ENCODE results near the gene MRPL38. TPM values are rescaled to one million over a fixed set of nuclear protein-coding genes. Genes with fewer than 3 reads are reported as not detected.

The MRPL38 gene
- total RNA-seq = 115 TPM
- long read RNA-seq, transcript MRPL38-201 (9 exons, 1,888 nt) = major isoform, 108 of 113 reads
- long read RNA-seq, partial matches to known transcripts = 0 of 113 reads
- long read RNA-seq, other reads (novel, unspliced or antisense) = 4 of 113 reads

GRCh38 chr17:75904749-75905521 is at the start of gene MRPL38:
TSS of gene MRPL38 (minus strand) at chr17:75904884. CDS start at chr17:75904875, 9 bp downstream.
- intact Hi-C loops (cut with DNase I) = loop anchor here (1.0 kb wide), 2 partner anchors 74 to 100 kb away; partner anchors contain the start of genes ACOX1 and TEN1
- DNase-seq (ENCODE audit: missing footprints) = peak; percentile 97
- peak; percentile 95 for ATAC-seq

- no peak for ATAC-seq
- DNase-seq (ENCODE audit: missing footprints) = no peak
- intact Hi-C loops (cut with DNase I) = no loop called here
Observed at GRCh38 chr17:75950855-75951554, 46.3 kb upstream of the MRPL38 start.

- intact Hi-C loops (cut with DNase I) = no loop called here
- DNase-seq (ENCODE audit: missing footprints) (no peak), ATAC-seq (no peak)
Observed at GRCh38 chr17:75950421-75950820, 45.7 kb upstream of the MRPL38 start.

- no peak for ATAC-seq
- intact Hi-C loops (cut with DNase I) = no loop called here
- DNase-seq (ENCODE audit: missing footprints) = no peak
Observed at GRCh38 chr17:75945211-75945610, 40.5 kb upstream of the MRPL38 start.

- no peak for ATAC-seq
- no peak for DNase-seq (ENCODE audit: missing footprints)
- intact Hi-C loops (cut with DNase I) = no loop called here
Observed at GRCh38 chr17:75943491-75943890, 38.8 kb upstream of the MRPL38 start.

- DNase-seq (ENCODE audit: missing footprints) (no peak), ATAC-seq (no peak)
- intact Hi-C loops (cut with DNase I) = no loop called here
Observed at GRCh38 chr17:75942473-75942872, 37.8 kb upstream of the MRPL38 start.

GRCh38 chr17:75941442-75941819 is 36.7 kb upstream of the MRPL38 start:
- intact Hi-C loops (cut with DNase I) = loop anchor here (2.0 kb wide), 1 partner anchor 39 kb away; no protein-coding TSS in a partner anchor
- ATAC-seq (no peak), DNase-seq (ENCODE audit: missing footprints) (no peak)

- intact Hi-C loops (cut with DNase I) = loop anchor here (2.0 kb wide), 1 partner anchor 40 kb away; no protein-coding TSS in a partner anchor
- DNase-seq (ENCODE audit: missing footprints) (peak; percentile 96), ATAC-seq (peak; percentile 99)
Observed at GRCh38 chr17:75940727-75941441, 36.2 kb upstream of the MRPL38 start, which contains the start of gene FBF1. TSS of gene FBF1 (minus strand) at chr17:75941042. CDS start at chr17:75938149, 2,893 bp downstream.

- no peak for DNase-seq (ENCODE audit: missing footprints)
- intact Hi-C loops (cut with DNase I) = no loop called here
- ATAC-seq = no peak
Observed at GRCh38 chr17:75937652-75938051, 33.0 kb upstream of the MRPL38 start.

- DNase-seq (ENCODE audit: missing footprints) (no peak), ATAC-seq (no peak)
- intact Hi-C loops (cut with DNase I) = no loop called here
Observed at GRCh38 chr17:75933808-75934207, 29.1 kb upstream of the MRPL38 start.

GRCh38 chr17:75932852-75933251 is 28.2 kb upstream of the MRPL38 start:
- intact Hi-C loops (cut with DNase I) = no loop called here
- no peak for ATAC-seq

GRCh38 chr17:75931062-75931461 is 26.4 kb upstream of the MRPL38 start:
- ATAC-seq (no peak), DNase-seq (ENCODE audit: missing footprints) (no peak)
- intact Hi-C loops (cut with DNase I) = no loop called here

More at GRCh38 chr17:75932852-75933251, 28.2 kb upstream of the MRPL38 start:
- no peak for DNase-seq (ENCODE audit: missing footprints)

GRCh38 chr17:75927286-75927922 is 22.7 kb upstream of the MRPL38 start:
- DNase-seq (ENCODE audit: missing footprints) (no peak), ATAC-seq (peak; percentile 47)
- intact Hi-C loops (cut with DNase I) = no loop called here

GRCh38 chr17:75926456-75926855 is 21.8 kb upstream of the MRPL38 start:
- DNase-seq (ENCODE audit: missing footprints) = no peak
- intact Hi-C loops (cut with DNase I) = no loop called here
- ATAC-seq = no peak

- DNase-seq (ENCODE audit: missing footprints) (no peak), ATAC-seq (no peak)
- intact Hi-C loops (cut with DNase I) = no loop called here
Observed at GRCh38 chr17:75925912-75926311, 21.2 kb upstream of the MRPL38 start.

- no peak for DNase-seq (ENCODE audit: missing footprints)
- no peak for ATAC-seq
- intact Hi-C loops (cut with DNase I) = no loop called here
Observed at GRCh38 chr17:75925103-75925502, 20.4 kb upstream of the MRPL38 start.

- no peak for DNase-seq (ENCODE audit: missing footprints)
- intact Hi-C loops (cut with DNase I) = no loop called here
- ATAC-seq = no peak
Observed at GRCh38 chr17:75922963-75923874, 18.5 kb upstream of the MRPL38 start.

All from Right ventricle myocardium inferior (tissue), 1 donor.